Inflammatory macrophage treated with lipopolysaccharide for 4 hours (primary cell): ENCODE results near the gene PLEKHA8.

Experiments
- DNase-seq: peaks from one replicate; pipeline ENCODE4 v3.0.0-alpha.2; 2020

Gene PLEKHA8

DNA sequence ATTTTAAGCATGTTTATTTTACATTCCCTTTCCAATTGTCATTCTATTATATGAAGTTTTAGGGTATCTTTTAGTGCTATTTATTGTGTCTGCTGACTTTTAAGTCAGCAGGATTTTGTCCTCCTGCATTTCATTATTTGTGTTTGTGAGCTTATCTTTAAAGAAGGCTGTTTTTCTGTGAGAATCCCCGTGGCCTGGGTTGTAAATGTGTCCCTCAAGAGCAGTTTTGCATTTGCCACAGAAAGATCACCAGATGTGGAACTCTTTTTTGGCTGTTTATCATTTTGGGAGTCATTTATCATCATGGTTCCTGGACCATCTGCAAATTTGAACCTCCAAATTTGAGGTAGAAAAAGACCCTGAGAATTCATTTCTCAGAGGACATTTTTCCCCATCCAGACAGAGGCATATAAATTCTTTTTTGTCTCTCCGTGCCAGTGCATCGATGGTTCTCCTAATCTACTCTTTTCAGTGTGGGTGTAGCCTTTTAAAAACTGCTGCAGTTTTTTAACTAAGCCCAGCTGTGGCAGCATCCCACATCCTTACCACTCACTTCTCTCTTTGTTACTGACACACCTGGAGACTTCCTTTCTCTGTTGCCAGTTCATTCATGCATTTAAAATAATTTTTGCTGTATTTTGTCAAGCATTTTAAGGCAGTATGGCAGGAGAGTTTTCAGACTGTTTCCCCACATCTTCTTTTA lies 86.5 kb downstream of the PLEKHA8 start:
- DNase-seq = no peak

DNA sequence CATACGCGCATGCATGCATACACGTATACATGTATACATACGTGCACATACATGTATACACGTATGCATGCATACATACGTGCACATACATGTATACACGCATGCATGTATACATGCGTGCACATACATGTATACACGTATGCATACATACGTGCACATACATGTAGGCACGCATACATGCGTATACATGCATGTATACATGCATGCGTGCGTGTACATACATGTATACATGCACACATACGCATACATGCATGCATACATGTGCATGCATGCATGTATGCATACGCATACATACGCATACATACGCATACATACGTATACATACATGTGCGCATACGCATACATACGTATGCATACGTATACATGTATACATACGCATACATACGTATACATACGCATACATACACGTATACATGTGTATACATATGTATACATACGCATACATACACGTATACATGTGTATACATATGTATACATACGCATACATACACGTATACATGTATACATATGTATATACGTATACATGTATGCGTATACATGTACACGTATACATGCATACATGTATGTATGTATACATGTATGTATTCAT lies 87.6 kb downstream of the PLEKHA8 start:
- no peak for DNase-seq

DNA sequence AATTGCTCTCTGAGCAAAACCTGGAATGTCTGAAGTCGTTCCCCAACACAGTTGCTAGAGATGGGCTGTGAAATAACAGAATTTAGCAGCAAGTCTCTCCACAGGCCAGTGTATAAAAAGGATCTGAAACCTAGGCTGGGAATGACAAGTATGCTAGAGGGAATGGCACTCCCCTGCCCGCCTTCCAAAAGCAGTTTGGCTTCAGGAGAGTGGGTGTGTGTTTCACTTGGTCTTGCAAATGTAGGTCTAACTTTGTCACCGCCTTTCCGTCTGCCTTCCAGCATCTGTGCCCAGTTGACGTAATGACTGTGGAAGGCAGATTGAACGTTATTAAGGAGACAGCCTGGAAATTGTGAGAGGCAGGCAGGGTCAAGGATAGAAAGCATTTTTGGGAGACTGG lies 88.6 kb downstream of the PLEKHA8 start:
- peak; percentile 9 for DNase-seq

DNA sequence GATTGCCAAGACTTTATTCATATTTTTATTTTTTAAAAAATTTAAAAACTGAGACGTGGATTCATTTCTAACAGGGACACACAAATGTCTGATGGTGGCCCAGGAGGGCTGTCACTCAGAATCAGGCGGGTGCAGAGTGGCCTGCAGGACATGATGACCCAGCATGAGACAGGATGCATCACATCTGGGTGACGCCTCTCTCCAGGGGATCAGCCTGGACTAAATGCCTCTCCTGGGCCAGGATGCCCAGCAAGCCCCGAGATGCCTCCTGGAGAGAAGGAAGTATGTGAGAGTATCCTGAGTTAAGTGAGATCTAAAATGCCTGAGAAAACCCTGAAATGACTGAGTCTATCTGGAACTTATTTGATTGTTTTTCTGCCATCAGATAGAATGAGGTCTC lies 89.7 kb downstream of the PLEKHA8 start:
- no peak for DNase-seq

DNA sequence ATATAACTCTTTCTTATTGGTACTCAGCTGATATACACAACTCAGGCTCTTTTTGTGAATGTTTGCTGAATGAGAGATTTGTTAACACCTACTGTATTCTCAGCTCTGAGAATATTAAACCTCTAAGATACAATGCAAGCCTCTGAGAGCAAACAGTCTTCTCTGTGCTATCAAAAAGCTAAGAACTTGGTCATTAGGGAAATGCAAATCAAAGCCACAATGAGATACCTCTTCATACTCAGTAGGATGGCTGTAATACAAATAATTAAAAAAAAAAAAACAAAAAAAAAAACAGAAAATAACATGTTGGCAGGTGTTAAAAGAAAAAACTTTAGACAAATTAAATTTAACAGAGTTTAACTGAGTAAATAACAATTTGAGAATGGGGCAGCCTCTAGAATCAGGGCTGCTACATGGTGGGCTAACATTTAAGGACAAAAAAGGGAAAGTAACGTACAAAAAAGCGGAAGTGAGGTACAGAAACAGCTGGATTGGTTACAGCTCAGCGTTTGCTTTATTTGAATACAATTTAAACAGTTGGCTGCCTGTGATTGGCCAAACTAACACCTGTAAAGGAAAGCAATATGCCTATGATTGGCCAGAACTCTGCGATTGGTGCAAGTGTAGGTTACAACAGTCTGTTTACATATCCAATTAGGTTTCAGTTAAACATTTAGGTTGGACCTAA lies 91.8 kb downstream of the PLEKHA8 start:
- DNase-seq = no peak

DNA sequence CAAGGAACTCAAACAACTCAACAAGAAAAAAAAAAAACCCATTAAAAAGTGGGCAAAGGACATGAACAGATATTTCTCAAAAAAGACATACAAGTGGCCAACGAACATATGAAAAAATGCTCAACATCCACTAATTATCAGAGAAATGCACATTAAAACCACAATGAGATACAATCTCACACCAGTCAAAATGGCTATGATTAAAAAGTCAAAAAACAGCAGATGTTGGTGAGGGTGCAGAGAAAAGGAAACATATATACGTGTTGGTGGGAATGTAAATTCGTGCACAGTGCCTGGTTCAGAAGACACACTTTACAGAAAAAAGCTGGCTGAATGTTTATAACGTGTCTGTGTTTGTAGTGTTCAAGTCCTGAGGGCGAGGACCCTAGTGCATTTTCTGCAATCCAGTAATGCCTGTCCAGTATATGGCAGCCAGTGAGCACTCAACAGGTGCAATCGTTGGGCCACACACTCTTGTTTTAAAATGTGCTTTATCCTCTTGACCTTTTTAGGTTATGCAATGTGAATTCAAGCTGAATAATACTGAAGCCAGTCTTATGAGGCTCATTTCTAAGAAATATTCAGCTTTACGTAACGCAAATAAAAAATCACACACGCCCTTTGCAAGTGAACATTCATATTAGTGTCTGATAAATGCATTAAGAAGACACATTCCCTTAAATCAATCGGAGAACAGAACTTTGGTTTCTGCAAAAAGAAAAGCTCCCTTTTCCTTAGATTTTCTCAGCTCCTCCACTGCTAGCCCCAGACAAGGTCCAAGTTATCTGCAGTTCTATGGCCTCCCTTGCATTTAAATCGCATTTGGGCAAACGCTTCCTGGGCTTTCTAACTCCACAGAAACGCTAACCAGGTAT lies 105.8 kb downstream of the PLEKHA8 start:
- no peak for DNase-seq

DNA sequence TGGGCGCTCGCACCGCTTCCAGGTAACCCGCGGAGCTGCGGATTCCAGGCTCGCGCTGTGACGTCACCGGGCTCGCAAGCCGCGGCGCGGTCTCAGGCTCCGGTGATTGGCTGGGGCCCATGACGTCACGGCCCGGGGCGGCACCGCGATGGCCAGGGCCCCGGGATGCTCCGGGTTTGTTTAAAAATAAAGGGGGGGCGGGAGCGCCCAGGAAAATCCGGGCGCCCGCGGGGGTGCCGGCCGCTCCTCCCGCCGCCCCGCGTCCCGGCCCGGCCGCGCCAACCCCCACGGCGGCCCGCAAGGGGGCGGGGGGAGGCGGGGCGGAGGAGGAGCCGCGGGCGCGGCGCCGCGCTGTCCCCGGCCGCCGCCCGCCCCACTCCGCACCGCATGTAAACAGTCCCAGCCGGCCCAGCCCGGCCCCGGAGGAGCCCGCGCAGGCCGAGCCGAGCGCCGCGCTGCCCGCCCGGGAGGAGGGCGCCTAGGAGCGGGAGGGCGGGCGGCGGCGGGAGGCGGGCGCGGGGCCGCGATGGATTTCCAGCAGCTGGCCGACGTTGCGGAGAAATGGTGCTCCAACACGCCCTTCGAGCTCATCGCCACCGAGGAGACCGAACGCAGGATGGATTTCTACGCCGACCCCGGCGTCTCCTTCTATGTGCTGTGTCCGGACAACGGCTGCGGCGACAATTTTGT lies 106.5 kb downstream of the PLEKHA8 start, which contains the start of gene MTURN:
TSS of gene MTURN (plus strand) at position 376 of the 690 bp plus-strand sequence. CDS start at position 527, 151 bp downstream.
- DNase-seq = peak; percentile 84

DNA sequence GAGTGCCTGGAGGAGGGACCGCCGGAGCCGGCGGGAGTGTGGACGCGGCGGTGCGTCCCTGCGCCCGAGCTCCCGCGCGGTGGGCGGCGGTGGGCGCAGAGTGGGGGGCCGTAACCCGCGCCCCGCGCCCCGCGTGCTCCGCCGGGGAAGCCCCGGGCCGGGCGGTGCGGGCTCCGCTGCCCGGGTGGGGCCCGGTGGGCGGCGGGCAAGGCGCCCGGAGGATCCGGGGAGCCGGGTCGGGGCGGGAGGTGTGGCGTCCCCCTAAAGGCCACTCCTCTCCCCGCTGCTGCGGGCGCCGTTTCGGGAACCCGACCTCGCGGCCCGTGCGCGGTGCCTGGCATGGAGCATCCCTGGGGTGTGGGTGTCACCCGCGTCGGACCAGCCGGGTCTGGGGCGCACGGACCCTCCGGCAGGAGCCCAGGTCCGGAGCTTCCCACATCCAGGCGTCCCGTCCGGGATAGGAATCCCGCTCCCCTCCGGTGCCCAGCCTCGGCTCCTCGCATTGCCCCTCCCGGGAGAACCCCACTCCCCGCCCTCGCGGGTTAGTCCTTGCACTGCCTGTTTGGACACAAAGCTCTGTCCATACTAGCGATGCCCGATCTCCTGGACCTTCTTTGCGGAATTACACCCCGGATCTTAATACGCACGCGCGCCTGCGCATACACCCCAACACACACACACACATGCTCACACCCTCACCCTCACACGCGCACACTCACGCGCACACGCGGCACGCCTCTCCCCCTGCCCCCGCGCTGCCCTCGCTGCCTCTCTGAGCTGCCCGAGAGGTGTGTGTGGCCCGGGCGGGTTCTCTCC lies 107.3 kb downstream of the PLEKHA8 start:
- peak; percentile 37 for DNase-seq

DNA sequence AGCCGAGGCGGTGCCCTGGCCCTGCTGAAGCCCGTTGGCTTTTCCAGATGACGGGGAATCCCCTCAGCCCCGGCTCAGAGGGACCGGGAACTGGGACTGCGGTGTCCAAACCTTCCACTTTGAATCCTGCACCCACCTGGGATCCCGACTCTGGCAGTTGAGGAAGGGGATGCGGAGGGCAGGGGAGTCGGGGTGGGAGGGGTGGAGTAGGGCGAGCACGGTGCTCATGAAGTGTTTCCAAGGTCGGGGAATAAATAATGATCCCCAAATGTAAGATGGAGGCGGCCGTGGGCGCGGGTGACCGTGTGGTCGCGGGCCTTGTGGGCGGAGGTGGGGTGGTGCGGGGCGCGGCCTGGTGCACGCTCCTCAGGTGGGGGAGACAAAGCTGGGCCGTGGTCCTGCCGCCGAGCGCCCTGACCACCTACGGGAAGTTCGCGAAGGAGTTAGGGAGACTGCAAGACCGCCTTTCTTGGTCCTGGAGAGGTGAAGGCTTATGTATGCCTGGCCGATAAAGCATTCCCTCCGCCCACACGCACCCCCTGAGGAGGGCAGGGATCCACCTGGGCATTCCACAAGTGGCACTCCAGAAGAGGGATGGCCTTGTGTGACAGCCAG lies 108.0 kb downstream of the PLEKHA8 start:
- DNase-seq = no peak

DNA sequence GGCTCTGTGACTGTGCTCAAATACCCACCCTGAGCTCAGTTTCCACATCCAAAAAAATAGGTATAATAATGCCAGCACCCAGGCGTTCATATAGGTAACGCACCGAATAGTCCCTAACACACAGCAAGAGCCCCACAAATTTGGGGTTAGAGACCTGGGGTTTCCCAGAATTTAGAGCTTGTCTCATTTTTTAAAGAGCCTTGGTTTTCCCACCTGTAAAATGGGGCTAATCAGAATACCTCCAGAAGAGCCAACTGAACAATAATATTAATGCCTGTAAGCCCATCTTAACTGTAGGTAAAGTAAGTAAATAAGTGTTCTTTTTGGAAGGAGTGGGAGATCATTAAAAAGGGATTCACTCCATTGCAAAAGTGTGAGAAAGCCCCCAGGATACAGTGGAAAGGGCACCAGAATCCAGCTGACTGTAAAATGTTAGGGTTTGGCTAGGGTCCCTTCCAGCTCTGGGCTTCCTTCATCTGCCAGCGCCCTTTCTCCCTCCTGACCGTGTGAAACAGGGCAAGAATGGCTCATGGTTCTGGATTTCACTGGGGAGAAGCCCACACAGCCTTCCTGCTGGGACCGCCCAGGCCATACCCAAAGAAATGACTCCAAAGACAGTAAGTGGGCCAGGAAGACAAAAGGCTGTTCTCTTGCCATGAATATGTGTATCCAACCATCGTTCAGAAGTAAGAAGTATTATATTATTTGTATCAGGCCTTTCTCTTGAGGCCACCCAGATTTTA lies 108.7 kb downstream of the PLEKHA8 start:
- DNase-seq = no peak

DNA sequence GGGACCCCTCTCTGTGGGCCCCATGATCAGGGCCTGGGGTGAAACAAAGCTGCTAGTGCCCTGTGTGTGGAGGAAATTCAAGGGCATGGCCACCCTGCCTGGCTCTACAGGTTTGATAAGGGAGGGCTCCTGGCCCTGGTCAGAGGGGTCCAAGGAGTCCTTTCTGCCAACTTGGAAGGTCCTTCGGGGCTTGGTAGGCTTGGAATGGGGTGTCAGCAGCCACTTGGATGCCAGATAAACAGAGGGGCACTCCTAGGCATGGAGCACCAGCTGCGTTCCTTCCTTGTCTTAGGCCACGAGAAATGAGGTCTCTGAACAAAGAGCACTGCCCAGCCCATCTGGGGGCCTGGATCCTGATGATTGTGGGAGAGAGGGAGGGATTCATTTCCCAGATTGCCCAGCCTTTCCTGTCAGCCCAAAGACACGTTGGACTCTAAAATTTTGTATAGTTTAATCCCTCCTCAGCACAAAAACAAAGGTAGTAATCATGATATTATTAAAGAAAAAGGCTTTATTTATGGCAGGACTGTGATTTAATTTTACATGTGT lies 111.7 kb downstream of the PLEKHA8 start:
- no peak for DNase-seq

DNA sequence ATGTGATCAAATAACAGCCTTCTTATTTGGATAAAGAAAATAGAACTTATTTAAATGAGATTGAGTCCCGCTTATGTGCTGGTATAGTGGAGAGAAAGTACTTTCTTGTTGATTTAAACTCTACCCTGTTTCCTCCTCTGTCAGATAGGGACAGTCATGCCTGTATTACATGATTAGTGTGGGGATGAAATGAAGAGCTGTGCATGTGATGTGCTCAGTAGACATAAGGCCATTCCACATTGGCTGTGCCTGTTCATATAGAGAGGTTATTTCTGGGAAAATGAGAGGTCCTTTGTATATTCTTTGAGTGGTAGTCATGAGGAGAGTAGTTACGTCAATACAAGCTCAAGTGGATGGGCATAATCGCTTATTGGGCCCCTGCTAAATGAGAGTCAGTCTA lies 112.2 kb downstream of the PLEKHA8 start:
- no peak for DNase-seq

DNA sequence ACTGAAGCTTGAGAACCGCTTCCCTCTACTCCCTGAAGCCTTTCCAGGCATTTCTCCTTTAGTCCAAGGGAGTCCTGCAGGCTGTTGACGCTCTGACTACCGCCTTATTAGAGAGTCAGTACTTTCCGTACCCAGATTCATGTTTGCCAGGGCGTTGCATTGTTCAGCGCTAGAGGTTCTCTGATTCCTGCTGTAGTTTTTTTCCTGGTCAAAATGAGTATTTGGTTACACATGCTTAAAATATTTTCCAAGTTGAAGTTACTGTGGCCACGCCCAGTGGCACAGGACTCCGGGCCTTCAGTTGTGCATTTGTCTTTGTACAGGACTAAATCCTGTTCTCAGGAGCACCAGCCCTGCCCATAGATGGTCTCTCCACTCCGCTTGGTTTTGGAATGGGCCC lies 114.5 kb downstream of the PLEKHA8 start:
- DNase-seq = no peak

DNA sequence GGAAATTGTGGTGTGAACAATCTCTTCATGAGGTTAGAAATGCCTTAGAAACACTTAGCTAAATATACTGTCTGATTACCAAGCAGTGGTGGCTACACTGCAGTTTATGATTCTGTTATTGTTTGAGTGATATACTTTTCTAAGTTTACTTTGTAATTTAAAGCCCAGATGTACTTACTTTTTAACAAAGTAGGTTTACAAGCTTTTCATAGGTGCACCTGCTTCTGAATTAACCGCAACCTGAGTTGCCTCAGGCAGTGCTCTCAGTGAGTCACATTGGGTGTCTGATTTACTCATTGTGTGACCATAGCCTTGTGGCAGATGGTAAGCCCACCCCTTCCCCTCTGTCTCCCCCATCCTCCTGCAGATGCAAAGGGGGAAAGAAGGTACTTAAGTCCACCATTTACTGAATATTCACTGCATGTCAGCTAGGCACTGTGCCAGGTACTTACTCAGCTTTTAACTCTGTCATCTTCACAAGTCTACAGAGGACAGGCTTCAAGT lies 115.6 kb downstream of the PLEKHA8 start:
- DNase-seq = no peak

DNA sequence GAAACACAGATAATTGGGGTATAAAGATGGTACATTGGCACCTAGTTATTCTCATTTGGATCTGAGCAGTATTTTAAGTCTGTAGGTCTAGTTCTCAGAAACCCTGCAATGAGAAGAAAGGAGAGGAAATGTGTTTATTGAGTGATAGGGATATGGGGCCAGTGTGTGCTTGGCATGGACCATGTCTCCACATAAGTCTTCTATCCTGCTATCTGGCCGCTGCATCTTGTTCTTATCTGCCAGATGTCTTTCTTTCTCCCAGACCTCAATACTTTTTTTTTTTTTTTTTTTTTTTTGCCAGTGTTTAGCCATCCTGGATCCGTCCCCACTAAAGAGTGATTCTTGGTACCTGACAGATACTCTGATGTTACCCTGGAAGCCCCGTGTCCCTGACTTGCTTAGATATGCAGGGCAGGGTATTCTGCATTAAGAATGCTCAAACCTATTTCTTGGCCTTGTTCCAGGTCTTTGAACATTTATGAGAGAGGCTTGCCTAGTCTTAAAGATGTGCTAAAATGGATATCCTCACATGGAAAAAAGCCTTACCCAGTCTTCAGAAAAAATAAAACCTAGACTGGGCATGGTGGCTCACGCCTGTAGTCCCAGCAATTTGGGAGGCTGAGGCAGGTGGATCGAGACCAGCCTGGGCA lies 116.6 kb downstream of the PLEKHA8 start:
- no peak for DNase-seq

DNA sequence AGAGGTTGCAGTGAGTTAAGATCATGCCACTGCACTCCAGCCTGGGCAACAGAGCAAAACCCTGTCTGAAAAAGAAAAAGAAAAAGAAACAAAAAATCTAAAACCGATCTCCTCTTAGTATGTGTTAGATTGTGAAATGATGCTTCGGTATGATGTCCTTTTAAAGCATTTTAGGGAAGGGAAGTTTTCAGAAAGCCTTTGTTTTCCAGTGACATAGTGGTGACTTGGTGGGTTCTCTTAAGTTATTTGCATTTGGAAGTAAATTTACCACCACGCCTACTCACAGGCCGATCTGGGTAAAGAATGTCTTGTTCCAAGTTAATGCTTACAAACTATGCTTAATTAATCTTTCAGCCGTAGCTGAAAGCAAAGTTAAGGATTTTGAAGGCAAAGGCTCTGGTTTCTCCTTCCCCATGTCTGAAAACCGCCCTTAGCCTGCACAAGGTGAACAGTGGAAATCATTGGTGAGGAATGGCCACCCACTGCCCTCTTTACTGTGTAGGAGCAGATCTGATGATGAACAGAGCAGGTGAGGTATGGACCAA lies 117.3 kb downstream of the PLEKHA8 start:
- peak; percentile 56 for DNase-seq

DNA sequence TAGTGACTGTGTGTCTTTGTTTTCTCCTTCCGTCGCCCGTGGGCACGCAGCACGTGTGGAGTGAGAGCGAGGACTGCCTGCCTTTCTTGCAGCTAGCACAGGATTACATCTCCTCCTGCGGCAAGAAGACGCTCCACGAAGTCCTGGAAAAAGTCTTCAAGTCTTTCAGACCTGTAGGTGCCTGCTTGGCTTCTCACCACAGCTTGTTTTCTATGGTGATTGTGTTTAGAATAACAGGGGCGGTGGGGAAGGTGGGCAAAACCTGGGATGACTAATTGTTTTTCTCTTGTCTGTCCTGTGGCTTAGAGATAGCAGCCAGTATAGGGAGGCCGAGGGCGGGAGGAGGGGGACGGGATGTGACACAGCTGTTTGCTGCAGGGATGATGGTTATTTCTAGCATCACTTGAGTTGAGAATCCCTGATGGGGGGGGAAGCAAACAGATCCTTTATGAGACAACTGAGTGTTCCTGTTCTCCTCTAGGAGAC lies 118.0 kb downstream of the PLEKHA8 start:
- DNase-seq = no peak

DNA sequence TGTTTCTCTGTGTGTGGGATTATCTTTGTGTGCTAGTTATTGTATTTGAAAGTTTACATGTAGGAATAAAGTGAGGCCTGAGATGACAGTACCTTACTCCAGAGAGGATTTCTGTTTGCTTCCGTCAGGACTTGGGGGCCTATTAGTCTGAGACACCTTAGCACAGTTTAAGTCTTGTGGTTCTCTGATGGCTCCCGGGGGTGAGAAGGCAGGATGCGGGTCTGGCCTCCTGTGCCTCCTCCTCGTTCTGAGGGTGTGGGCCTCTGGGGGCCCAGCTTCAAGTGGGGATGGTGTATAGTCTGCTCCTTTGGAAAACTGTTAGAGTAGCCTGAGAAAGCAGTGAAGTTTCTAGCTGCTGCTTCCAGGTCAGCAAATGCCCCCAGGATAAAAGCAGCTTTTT lies 119.0 kb downstream of the PLEKHA8 start:
- DNase-seq = no peak

DNA sequence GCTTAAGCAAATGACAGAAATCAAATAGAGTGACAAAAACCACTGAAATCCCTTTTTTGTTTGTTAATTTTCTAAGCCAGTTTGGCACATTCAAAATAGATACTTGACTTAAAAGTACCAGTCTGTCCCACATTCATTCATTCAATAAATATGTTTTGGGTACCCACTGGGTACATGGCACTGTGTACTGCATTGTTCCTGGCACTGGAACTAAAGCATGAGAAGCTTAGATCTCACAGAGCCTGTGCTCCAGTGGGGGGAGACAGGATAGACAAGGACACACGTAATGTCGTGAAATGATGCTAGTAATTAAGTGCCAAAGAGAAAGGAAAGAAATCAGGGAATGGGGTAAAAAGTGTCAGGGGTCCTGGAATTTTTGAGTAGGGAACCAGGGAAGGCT lies 119.6 kb downstream of the PLEKHA8 start:
- DNase-seq = no peak
